PC-9 (cell line): ENCODE measurements around the gene MOB3B. TPM values are rescaled to one million over a fixed set of nuclear protein-coding genes. Genes with fewer than 3 reads are reported as not detected.

ENCODE experiments used
- BruUV-seq: library from RNA; stranded (reverse); fragments of 400-500 nt; replicated peaks from 2 replicates; lab custom pipeline; 2021; lab: Mats Ljungman, UMichigan
- CTCF ChIA-PET: fragments of 300-600 bp; sonication (Branson Sonifier 250); formaldehyde crosslinking; loops from one replicate; lab custom pipeline; 2022; ENCODE audit warnings: antibody characterized with exemption; lab: Charles Lee
- POLR2A ChIA-PET: fragments of 300-600 bp; sonication (Branson Sonifier 250); formaldehyde crosslinking; loops from one replicate; lab custom pipeline; 2022; ENCODE audit warnings: antibody characterized with exemption; ENCODE audit not compliant: unreplicated experiment; lab: Charles Lee
- DNase-seq, 2 experiments: peaks; one replicate each; pipeline versions ENCODE4 v3.0.0 to v3.0.0-alpha.2; 2015 to 2022; ENCODE audit warnings: mixed read lengths in 1 of 2
- H2AFZ ChIP-seq: fragments of 200-600 bp; sonication (generic); 2 replicates; pipeline ENCODE4 v1.8.1; 2017; ENCODE audit warnings: antibody characterized with exemption
- H3F3A ChIP-seq: fragments of 200-600 bp; sonication (generic); 2 replicates; pipeline ENCODE4 v1.8.1; 2017; ENCODE audit warnings: antibody characterized with exemption, mild to moderate bottlenecking, low read depth; ENCODE audit not compliant: insufficient read depth
- H3K27ac ChIP-seq: fragments of 200-600 bp; sonication (generic); 2 replicates; pipeline ENCODE4 v1.6.1; 2016; ENCODE audit warnings: mixed run types
- H3K27me3 ChIP-seq: fragments of 200-600 bp; sonication (generic); 2 replicates; pipeline ENCODE4 v1.6.1; 2016; ENCODE audit warnings: low read depth, mixed run types; ENCODE audit not compliant: insufficient read depth
- H3K36me3 ChIP-seq: fragments of 200-600 bp; sonication (generic); 2 replicates; pipeline ENCODE4 v1.6.1; 2016; ENCODE audit warnings: low read depth, mixed run types
- H3K4me1 ChIP-seq: fragments of 200-600 bp; sonication (generic); replicated peaks from 2 replicates; pipeline ENCODE4 v1.6.1; 2016; ENCODE audit warnings: mixed run types; ENCODE audit not compliant: insufficient read depth
- H3K4me2 ChIP-seq: fragments of 200-600 bp; sonication (generic); 2 replicates; pipeline ENCODE4 v1.6.1; 2017; ENCODE audit warnings: mixed run types
- H3K4me3 ChIP-seq: fragments of 200-600 bp; sonication (generic); 2 replicates; pipeline ENCODE4 v1.6.1; 2016; ENCODE audit warnings: mixed run types
- H3K79me2 ChIP-seq: fragments of 200-600 bp; sonication (generic); 2 replicates; pipeline ENCODE4 v1.6.1; 2017; ENCODE audit warnings: low read depth, mixed run types
- H3K9me2 ChIP-seq: fragments of 200-600 bp; sonication (generic); 2 replicates; pipeline ENCODE4 v1.8.1; 2017; ENCODE audit warnings: mild to moderate bottlenecking; ENCODE audit not compliant: insufficient read depth
- H3K9me3 ChIP-seq: fragments of 200-600 bp; sonication (generic); 2 replicates; pipeline ENCODE4 v1.8.1; 2016; ENCODE audit warnings: low read depth; ENCODE audit not compliant: insufficient read depth
- H4K20me1 ChIP-seq: fragments of 200-600 bp; sonication (generic); 2 replicates; pipeline ENCODE4 v1.8.1; 2017; ENCODE audit not compliant: insufficient read depth
- EZH2 ChIP-seq: fragments of 200-600 bp; sonication (generic); IDR thresholded peaks from 2 replicates; pipeline ENCODE4 v1.8.0; 2017; ENCODE audit warnings: antibody characterized with exemption, low read depth
- intact Hi-C: fragments of 100-400 bp; cut with micrococcal nuclease; formaldehyde crosslinking; loops from one replicate; pipeline ENCODE4 v1.10.0; 2022; ENCODE audit not compliant: unreplicated experiment
- total RNA-seq: library from RNA; stranded (reverse); gene quantifications from 2 replicates; pipeline ENCODE4 v1.2.3, GENCODE V29; 2021
- TF ChIP-seq, protein P1 (sequence below): fragments of 200-600 bp; sonication (generic); conservative IDR thresholded peaks from 2 replicates; pipeline ENCODE4 v1.6.1; 2017; ENCODE audit warnings: mixed run types, antibody characterized with exemption, mild to moderate bottlenecking, moderate library complexity

Gene MOB3B
- total RNA-seq, 1 experiment from 2014 or later: 4.4 TPM

DNA sequence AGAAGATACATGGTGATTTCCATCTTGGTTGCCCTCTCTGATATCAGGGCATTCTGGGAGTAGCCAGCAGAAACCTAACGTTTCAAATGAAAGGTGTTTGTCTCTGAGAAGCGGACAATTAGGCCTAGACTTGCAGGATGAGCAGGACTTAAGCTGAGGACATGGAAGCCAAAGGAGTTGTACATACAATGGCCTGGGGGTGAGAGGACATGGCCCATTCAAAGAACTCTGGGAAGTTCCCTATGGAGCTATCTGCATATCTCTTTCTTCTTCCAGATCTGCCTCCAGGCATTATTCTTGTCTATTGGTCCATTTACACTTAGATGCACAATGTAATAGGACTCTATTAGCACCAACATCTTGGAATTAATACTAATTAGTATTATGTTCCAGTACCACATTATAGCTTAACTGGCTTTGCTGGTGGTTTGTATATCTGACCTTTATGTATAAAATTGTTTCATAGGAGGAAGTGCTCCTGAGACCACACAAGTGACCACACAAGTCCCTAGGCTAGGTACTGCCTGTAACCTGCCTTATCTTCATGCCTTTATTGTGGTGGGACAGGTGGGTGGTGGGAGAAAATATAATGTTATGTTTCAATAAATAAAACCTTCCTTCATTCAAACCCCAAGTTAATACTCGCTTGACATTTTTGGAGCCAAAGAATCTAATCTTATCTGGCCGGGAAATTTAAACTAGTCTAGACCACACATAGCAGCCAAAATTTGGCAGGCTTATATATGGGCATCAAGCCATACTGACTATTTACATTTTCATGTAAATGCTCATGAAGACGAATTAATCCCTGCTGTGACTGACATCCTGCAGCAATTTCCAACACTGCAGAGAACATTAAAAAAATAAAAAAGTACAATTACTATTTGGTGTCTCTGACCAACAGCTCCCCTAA lies 180.6 kb downstream of the MOB3B start:
- H2AFZ ChIP-seq: no peak overlapping the region
- H4K20me1 ChIP-seq: no peaks in the 10 kb centered on the region
- H3K9me2 ChIP-seq: no peaks in the 10 kb centered on the region
- no peaks in the 10 kb centered on the region for H3F3A ChIP-seq
- no peaks in the 10 kb centered on the region for H3K4me1 ChIP-seq
- H3K4me3 ChIP-seq: no peak overlapping the region
- no TSS peak for BruUV-seq
- H3K27me3 ChIP-seq: no peaks in the 10 kb centered on the region
- intact Hi-C loops: no loop called here
- DNase-seq: no peak
- no peak for TF ChIP-seq EZH2
- TF ChIP-seq, protein P1, sequence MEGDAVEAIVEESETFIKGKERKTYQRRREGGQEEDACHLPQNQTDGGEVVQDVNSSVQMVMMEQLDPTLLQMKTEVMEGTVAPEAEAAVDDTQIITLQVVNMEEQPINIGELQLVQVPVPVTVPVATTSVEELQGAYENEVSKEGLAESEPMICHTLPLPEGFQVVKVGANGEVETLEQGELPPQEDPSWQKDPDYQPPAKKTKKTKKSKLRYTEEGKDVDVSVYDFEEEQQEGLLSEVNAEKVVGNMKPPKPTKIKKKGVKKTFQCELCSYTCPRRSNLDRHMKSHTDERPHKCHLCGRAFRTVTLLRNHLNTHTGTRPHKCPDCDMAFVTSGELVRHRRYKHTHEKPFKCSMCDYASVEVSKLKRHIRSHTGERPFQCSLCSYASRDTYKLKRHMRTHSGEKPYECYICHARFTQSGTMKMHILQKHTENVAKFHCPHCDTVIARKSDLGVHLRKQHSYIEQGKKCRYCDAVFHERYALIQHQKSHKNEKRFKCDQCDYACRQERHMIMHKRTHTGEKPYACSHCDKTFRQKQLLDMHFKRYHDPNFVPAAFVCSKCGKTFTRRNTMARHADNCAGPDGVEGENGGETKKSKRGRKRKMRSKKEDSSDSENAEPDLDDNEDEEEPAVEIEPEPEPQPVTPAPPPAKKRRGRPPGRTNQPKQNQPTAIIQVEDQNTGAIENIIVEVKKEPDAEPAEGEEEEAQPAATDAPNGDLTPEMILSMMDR: no peak
- no peaks in the 10 kb centered on the region for H3K36me3 ChIP-seq
- POLR2A ChIA-PET: no interaction called here
- no peak overlapping the region for H3K4me2 ChIP-seq
- CTCF ChIA-PET: no interaction called here
- no peaks in the 10 kb centered on the region for H3K79me2 ChIP-seq
- no peak overlapping the region for H3K27ac ChIP-seq
- H3K9me3 ChIP-seq: no peaks in the 10 kb centered on the region

DNA sequence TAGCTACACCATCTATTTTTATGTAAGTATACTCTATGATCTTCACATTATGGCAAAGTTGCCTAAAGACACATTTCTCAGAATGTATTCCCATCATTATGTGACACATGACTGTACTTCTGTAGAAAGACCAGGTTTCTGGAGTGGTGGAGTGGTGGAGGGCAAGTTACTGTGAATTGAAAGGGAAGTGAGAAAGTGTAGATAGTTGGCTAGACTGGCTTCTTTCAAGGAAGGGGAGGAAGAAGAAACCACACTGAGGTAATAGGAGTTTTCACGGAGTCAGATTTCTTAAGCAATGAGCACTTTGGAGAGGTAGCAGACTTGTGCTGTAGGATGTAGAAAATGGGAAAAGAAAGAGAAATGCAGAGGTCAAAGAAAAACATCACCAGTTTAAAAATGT lies 181.7 kb downstream of the MOB3B start:
- no peaks in the 10 kb centered on the region for H3K27me3 ChIP-seq
- BruUV-seq: no TSS peak
- no peaks in the 10 kb centered on the region for H3K79me2 ChIP-seq
- H3K27ac ChIP-seq: no peak overlapping the region
- H3K4me1 ChIP-seq: no peaks in the 10 kb centered on the region
- no peak overlapping the region for H2AFZ ChIP-seq
- intact Hi-C loops: no loop called here
- TF ChIP-seq, protein P1: no peak
- no peak for TF ChIP-seq EZH2
- POLR2A ChIA-PET: no interaction called here
- H3K4me2 ChIP-seq: no peak overlapping the region
- H3K9me2 ChIP-seq: no peaks in the 10 kb centered on the region
- H3K36me3 ChIP-seq: no peaks in the 10 kb centered on the region
- no peaks in the 10 kb centered on the region for H3K9me3 ChIP-seq
- no peak for DNase-seq
- CTCF ChIA-PET: no interaction called here
- H3F3A ChIP-seq: no peaks in the 10 kb centered on the region
- no peaks in the 10 kb centered on the region for H4K20me1 ChIP-seq
- H3K4me3 ChIP-seq: no peak overlapping the region

DNA sequence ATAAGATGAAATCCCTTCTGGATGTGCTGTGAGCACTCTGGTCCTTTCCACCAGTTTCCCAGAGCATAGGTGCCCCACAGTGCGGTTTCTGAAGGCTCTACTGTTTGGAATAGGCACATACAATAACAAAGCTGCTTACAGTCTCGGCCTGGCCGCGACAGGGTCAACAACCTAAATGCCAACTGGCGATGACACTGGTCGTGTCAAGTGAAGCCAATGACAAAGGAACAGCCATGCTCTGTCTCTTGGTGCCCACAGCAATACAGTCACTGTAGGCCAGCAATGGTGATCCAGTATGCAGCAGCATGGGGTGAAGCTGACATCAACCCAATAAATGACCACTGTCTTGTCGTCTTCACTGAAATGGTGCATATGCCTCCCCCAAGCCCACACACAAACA lies 184.8 kb downstream of the MOB3B start:
- H2AFZ ChIP-seq: no peak overlapping the region
- no peaks in the 10 kb centered on the region for H3K9me3 ChIP-seq
- no TSS peak for BruUV-seq
- ChIA-PET CTCF (no interaction called here), POLR2A (no interaction called here)
- TF ChIP-seq EZH2: no peak
- TF ChIP-seq, protein P1: no peak
- no peaks in the 10 kb centered on the region for H3K27me3 ChIP-seq
- H3K27ac ChIP-seq: no peak overlapping the region
- DNase-seq: no peak
- no peaks in the 10 kb centered on the region for H3K4me1 ChIP-seq
- intact Hi-C loops: no loop called here
- no peak overlapping the region for H3K4me2 ChIP-seq
- H3F3A ChIP-seq: no peaks in the 10 kb centered on the region
- no peaks in the 10 kb centered on the region for H3K79me2 ChIP-seq
- H4K20me1 ChIP-seq: no peaks in the 10 kb centered on the region
- H3K4me3 ChIP-seq: no peak overlapping the region
- H3K9me2 ChIP-seq: no peaks in the 10 kb centered on the region
- H3K36me3 ChIP-seq: no peaks in the 10 kb centered on the region
